A549 (cell line): ENCODE results near the gene ATAD3A. TPM values are rescaled to one million over a fixed set of nuclear protein-coding genes. Genes with fewer than 3 reads are reported as not detected.

Experiments
- ATAC-seq, 2 experiments: fragments of 200-7000 bp in 1 of 2; fragments of >200 bp in 1 of 2; cut with Nextera tagmentation in 1 of 2; cut with Tn5 transposase in 1 of 2; 3 replicates each; pipeline versions ENCODE4 v1.8.0 to v1.9.1; 2018 to 2020; ENCODE audit warnings: mild to moderate bottlenecking in 1 of 2, moderate library complexity in 1 of 2
- CTCF ChIA-PET: fragments of 300-600 bp; sonication (Branson Sonifier 250); formaldehyde crosslinking; extraction: SDS; loops from one replicate; lab custom pipeline; 2021; ENCODE audit warnings: antibody characterized with exemption, inconsistent platforms; lab: Yijun Ruan, JAX
- POLR2A ChIA-PET: fragments of 350-600 bp; formaldehyde crosslinking; extraction: SDS; loops from one replicate; lab custom pipeline; 2021; ENCODE audit warnings: antibody characterized with exemption, inconsistent platforms; lab: Yijun Ruan, JAX
- DNase-seq, 2 experiments: peaks; one replicate each; pipeline versions ENCODE4 v3.0.0 to v3.0.0-alpha.2; 2011 to 2016; ENCODE audit warnings: low read depth in 1 of 2, low spot score in 1 of 2
- FAIRE-seq: peaks from 2 replicates; lab custom pipeline; 2011; peaks lifted over from hg19 to GRCh38; lab: Jason Lieb, UNC
- H3K27ac ChIP-seq, 2 experiments: fragments of >200 bp; sonication (Bioruptor Twin); formaldehyde crosslinking; 3 replicates each; pipeline ENCODE4 v1.5.1; 2016 to 2017
- H3K4me1 ChIP-seq: fragments of >200 bp; sonication (Bioruptor Twin); formaldehyde crosslinking; 3 replicates; pipeline ENCODE4 v1.6.1; 2016
- H3K4me2 ChIP-seq: fragments of >200 bp; sonication (Bioruptor Twin); formaldehyde crosslinking; 3 replicates; pipeline ENCODE4 v1.6.1; 2016
- H3K4me3 ChIP-seq: fragments of >200 bp; sonication (Bioruptor Twin); formaldehyde crosslinking; 3 replicates; pipeline ENCODE4 v1.5.1; 2016
- H3K9me3 ChIP-seq: fragments of >200 bp; sonication (Bioruptor Twin); formaldehyde crosslinking; 3 replicates; pipeline ENCODE4 v1.6.1; 2016
- BHLHE40 ChIP-seq: IDR thresholded peaks from 2 replicates; pipeline ENCODE4 v1.6.1; 2012; ENCODE audit warnings: low read depth, low read length, inconsistent platforms
- CEBPB ChIP-seq, 2 experiments: fragments of >200 bp in 1 of 2; sonication (Bioruptor Twin) in 1 of 2; formaldehyde crosslinking in 1 of 2; IDR thresholded peaks; 2 replicates each; pipeline ENCODE4 v1.6.1; 2012 to 2016
- EHF ChIP-seq: fragments of 250-450 bp; sonication (Bioruptor Pico); IDR thresholded peaks from 2 replicates; pipeline ENCODE4 v1.5.0; 2020; ENCODE audit warnings: mild to moderate bottlenecking
- FOSB ChIP-seq: fragments of 250-450 bp; sonication (Bioruptor Pico); IDR thresholded peaks from 2 replicates; pipeline ENCODE4 v1.5.0; 2020; ENCODE audit warnings: mild to moderate bottlenecking, moderate library complexity
- HDAC2 ChIP-seq: fragments of 200-600 bp; sonication (generic); IDR thresholded peaks from 2 replicates; pipeline ENCODE4 v1.6.1; 2016
- HEYL ChIP-seq: fragments of 250-450 bp; sonication (Bioruptor Pico); IDR thresholded peaks from 2 replicates; pipeline ENCODE4 v1.8.0; 2021; ENCODE audit warnings: mild to moderate bottlenecking, moderate library complexity
- HOXB13 ChIP-seq: fragments of 250-450 bp; sonication (Bioruptor Pico); IDR thresholded peaks from 2 replicates; pipeline ENCODE4 v1.5.0; 2020; ENCODE audit warnings: low read depth, mild to moderate bottlenecking, moderate library complexity
- JUN ChIP-seq, 2 experiments: fragments of >200 bp; sonication (Bioruptor Twin); formaldehyde crosslinking; IDR thresholded peaks; 2 replicates in 1 of 2; 3 replicates in 1 of 2; pipeline ENCODE4 v1.6.1; 2016 to 2017
- JUNB ChIP-seq: fragments of >200 bp; sonication (Bioruptor Twin); formaldehyde crosslinking; IDR thresholded peaks from 2 replicates; pipeline ENCODE4 v1.6.1; 2016
- KDM1A ChIP-seq: fragments of 200-600 bp; sonication (generic); IDR thresholded peaks from 2 replicates; pipeline ENCODE4 v1.6.1; 2016; ENCODE audit warnings: low read depth, mild to moderate bottlenecking
- MAFK ChIP-seq: fragments of 450-650 bp; IDR thresholded peaks from 2 replicates; pipeline ENCODE4 v1.6.1; 2014; ENCODE audit not compliant: partially characterized antibody
- NFE2L2 ChIP-seq: fragments of 150-350 bp; conservative IDR thresholded peaks from 2 replicates; pipeline ENCODE4 v1.6.1; 2014; ENCODE audit warnings: low read length
- PHF8 ChIP-seq: fragments of 200-600 bp; sonication (generic); IDR thresholded peaks from 2 replicates; pipeline ENCODE4 v1.6.1; 2016; ENCODE audit warnings: low read depth, mild to moderate bottlenecking, antibody characterized with exemption, moderate library complexity, borderline replicate concordance
- POLR2A ChIP-seq: IDR thresholded peaks from 2 replicates; pipeline ENCODE4 v1.6.1; 2012; ENCODE audit warnings: mild to moderate bottlenecking, low read length
- RFX5 ChIP-seq: fragments of 450-650 bp; IDR thresholded peaks from 2 replicates; pipeline ENCODE4 v1.7.1; 2014; ENCODE audit warnings: antibody characterized with exemption, mild to moderate bottlenecking, moderate library complexity
- SREBF2 ChIP-seq: fragments of 450-650 bp; IDR thresholded peaks from 2 replicates; pipeline ENCODE4 v1.6.1; 2014; ENCODE audit warnings: mild to moderate bottlenecking, moderate library complexity
- ZFP36 ChIP-seq: fragments of 450-650 bp; IDR thresholded peaks from 2 replicates; pipeline ENCODE4 v1.6.1; 2014; ENCODE audit warnings: borderline replicate concordance; ENCODE audit not compliant: partially characterized antibody
- ZNF302 ChIP-seq: fragments of 250-450 bp; sonication (Bioruptor Pico); IDR thresholded peaks from 2 replicates; pipeline ENCODE4 v1.9.0; 2021; ENCODE audit warnings: inconsistent platforms, mild to moderate bottlenecking, moderate library complexity
- ZSCAN20 ChIP-seq: fragments of 250-450 bp; sonication (Bioruptor Pico); IDR thresholded peaks from 2 replicates; pipeline ENCODE4 v1.8.0; 2022; ENCODE audit warnings: mild to moderate bottlenecking, moderate library complexity
- WGBS: methylation state at CpG from one replicate; pipeline ENCODE4 v1.1.6; 2017; ENCODE audit errors: missing lambda C conversion rate; 5-methylcytosine and 5-hydroxymethylcytosine counted together
- polyA plus RNA-seq, 4 experiments: library from polyadenylated mRNA; depleted of rRNA in 3 of 4; stranded (reverse); fragments of >200 nt; fragmentation: RNase III in 1 of 4; extraction: RNeasy Plus Mini Kit Qiagen cat#74134 plus additional on column Dnase treatment in 1 of 4; gene quantifications; 2 replicates in 3 of 4; 3 replicates in 1 of 4; pipeline ENCODE4 v1.2.3, GENCODE V29; 2011 to 2017
- TF ChIP-seq, protein P1 (sequence below): fragments of 450-650 bp; IDR thresholded peaks from 2 replicates; pipeline ENCODE4 v1.6.1; 2014; ENCODE audit warnings: antibody characterized with exemption
- TF ChIP-seq, protein P2 (sequence below): fragments of >200 bp; sonication (Bioruptor Twin); formaldehyde crosslinking; IDR thresholded peaks from 2 replicates; pipeline ENCODE4 v1.6.1; 2016
- TF ChIP-seq, protein P3 (sequence below): fragments of 150-350 bp; IDR thresholded peaks from 2 replicates; pipeline ENCODE4 v1.6.1; 2014; ENCODE audit warnings: low read depth, mild to moderate bottlenecking, low read length
- TF ChIP-seq, protein P4 (sequence below): fragments of >200 bp; sonication (Bioruptor Twin); formaldehyde crosslinking; IDR thresholded peaks from 3 replicates; pipeline ENCODE4 v1.5.1; 2016

Gene ATAD3A
- polyA plus RNA-seq, 2 of the 4 experiments (the other 2 are of a cell fraction): 10.9 to 27.2 TPM

DNA sequence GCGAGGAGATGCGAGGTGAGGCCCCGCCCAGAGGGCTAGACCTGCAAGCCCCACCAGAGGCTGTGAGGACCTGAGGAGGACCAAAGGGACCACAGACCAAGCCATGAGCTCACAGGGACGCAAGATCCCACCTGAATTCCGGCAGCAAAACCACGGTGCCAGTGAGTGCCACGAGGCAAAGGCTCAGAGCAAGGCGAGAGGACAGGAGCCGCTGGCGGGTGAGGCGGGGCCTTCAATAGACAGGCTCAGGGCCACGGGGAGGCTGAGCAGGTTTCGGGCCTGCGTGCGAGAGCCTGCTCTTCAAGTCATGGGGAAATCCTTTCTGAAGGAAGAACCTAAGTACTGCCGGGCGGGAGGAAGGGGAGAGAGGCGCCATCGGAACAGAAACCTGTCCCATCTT lies 35.5 kb downstream of the ATAD3A start:
- CTCF ChIA-PET: interaction anchor here (1.0 kb wide), 2 partner anchors 11 to 12 kb away, joined by 3 read pairs; no protein-coding TSS in a partner anchor
- ATAC-seq: no peak

DNA sequence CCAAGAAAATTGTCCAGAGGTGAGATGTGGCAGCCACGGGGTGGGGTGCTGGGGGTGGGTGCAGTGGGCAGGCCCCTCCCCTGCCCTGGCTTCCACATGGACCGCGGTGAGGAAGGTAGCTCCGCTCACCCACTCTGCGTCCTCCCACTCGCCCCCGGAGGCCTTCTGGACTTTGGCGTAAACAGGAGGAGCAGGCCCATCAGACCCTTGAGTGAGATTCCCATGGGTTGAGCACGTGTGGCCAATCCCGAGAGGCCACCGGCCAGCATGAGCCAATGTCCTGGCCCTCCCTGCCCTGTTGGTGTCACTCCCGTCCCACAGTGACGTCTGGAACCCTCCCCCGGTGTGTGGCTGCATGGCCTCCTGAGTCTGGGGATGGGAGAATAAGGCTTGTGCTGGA lies 36.6 kb downstream of the ATAD3A start:
- ATAC-seq (no peak), DNase-seq (no peak), FAIRE-seq (no peak)
- H3K9me3 ChIP-seq: no peaks in the 10 kb centered on the region
- 94% methylated on average over 9 of the region's 14 CpGs for WGBS
- TF ChIP-seq RFX5 (no peak), CEBPB (IDR thresholded peaks at IDR 0.05) (no peak), BHLHE40 (no peak), ZNF302 (no peak), FOSB (CRISPR knock-in tag) (no peak), NFE2L2 (no peak), HOXB13 (CRISPR knock-in tag) (no peak), PHF8 (no peak), HDAC2 (no peak), JUNB (no peak), EHF (CRISPR knock-in tag) (no peak), ZFP36 (no peak), MAFK (no peak), ZSCAN20 (CRISPR knock-in tag) (no peak), KDM1A (no peak)
- TF ChIP-seq, protein P1, sequence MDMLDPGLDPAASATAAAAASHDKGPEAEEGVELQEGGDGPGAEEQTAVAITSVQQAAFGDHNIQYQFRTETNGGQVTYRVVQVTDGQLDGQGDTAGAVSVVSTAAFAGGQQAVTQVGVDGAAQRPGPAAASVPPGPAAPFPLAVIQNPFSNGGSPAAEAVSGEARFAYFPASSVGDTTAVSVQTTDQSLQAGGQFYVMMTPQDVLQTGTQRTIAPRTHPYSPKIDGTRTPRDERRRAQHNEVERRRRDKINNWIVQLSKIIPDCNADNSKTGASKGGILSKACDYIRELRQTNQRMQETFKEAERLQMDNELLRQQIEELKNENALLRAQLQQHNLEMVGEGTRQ: no peak
- TF ChIP-seq, protein P2, sequence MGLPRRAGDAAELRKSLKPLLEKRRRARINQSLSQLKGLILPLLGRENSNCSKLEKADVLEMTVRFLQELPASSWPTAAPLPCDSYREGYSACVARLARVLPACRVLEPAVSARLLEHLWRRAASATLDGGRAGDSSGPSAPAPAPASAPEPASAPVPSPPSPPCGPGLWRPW: no peak
- H3K4me1 ChIP-seq: no peaks in the 10 kb centered on the region
- H3K27ac ChIP-seq: no peak overlapping the region
- CTCF ChIA-PET: no interaction called here
- no peak overlapping the region for H3K4me2 ChIP-seq
- no peak overlapping the region for H3K4me3 ChIP-seq
- POLR2A ChIA-PET: interaction anchor here (0.7 kb wide), 1 partner anchor 25 kb away, joined by 5 read pairs; no protein-coding TSS in a partner anchor

More for the DNA sequence above, 35.5 kb downstream of the ATAD3A start:
- Histone ChIP-seq H3K4me3 (no peak overlapping the region), H3K4me2 (no peak overlapping the region), H3K27ac (no peak overlapping the region), H3K4me1 (no peaks in the 10 kb centered on the region), H3K9me3 (no peaks in the 10 kb centered on the region)
- 95% methylated on average over 18 of the region's 19 CpGs for WGBS
- DNase-seq (no peak), FAIRE-seq (no peak)
- POLR2A ChIA-PET: no interaction called here
- TF ChIP-seq POLR2A (no peak), KDM1A (no peak), SREBF2 (no peak), HDAC2 (no peak), HEYL (no peak), RFX5 (no peak)
- TF ChIP-seq, protein P3, sequence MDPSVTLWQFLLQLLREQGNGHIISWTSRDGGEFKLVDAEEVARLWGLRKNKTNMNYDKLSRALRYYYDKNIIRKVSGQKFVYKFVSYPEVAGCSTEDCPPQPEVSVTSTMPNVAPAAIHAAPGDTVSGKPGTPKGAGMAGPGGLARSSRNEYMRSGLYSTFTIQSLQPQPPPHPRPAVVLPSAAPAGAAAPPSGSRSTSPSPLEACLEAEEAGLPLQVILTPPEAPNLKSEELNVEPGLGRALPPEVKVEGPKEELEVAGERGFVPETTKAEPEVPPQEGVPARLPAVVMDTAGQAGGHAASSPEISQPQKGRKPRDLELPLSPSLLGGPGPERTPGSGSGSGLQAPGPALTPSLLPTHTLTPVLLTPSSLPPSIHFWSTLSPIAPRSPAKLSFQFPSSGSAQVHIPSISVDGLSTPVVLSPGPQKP: no peak

DNA sequence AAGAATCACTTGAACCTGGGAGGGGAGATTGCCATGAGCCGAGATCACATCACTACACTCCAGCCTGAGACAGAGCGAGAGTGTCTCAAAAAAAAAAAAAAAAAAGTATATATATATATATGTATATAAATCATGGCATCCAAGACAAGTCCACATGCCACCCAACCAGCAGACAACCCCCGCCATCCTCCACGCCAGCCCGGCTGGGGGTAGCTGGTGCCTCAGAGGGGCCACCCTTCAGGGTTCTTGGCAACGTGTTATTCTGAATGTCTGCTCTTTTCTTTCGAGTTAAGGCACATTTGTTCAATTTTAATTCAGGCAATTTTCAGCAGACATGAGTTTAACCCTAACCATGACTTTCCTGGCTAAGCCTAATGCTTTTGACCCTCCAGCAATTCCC lies 38.1 kb downstream of the ATAD3A start:
- no peak overlapping the region for H3K4me3 ChIP-seq
- CTCF ChIA-PET: no interaction called here
- no peak overlapping the region for H3K27ac ChIP-seq
- WGBS: 91% methylated on average over 7 of the region's 7 CpGs
- no peak for FAIRE-seq
- TF ChIP-seq HOXB13 (CRISPR knock-in tag) (no peak), JUN (IDR thresholded peaks at IDR 0.05) (no peak)
- TF ChIP-seq, protein P4, sequence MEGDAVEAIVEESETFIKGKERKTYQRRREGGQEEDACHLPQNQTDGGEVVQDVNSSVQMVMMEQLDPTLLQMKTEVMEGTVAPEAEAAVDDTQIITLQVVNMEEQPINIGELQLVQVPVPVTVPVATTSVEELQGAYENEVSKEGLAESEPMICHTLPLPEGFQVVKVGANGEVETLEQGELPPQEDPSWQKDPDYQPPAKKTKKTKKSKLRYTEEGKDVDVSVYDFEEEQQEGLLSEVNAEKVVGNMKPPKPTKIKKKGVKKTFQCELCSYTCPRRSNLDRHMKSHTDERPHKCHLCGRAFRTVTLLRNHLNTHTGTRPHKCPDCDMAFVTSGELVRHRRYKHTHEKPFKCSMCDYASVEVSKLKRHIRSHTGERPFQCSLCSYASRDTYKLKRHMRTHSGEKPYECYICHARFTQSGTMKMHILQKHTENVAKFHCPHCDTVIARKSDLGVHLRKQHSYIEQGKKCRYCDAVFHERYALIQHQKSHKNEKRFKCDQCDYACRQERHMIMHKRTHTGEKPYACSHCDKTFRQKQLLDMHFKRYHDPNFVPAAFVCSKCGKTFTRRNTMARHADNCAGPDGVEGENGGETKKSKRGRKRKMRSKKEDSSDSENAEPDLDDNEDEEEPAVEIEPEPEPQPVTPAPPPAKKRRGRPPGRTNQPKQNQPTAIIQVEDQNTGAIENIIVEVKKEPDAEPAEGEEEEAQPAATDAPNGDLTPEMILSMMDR: no peak
- POLR2A ChIA-PET: no interaction called here
- H3K9me3 ChIP-seq: no peaks in the 10 kb centered on the region
- H3K4me2 ChIP-seq: no peak overlapping the region
- ATAC-seq: no peak
- peaks cover 5% of the 10 kb centered on the region for H3K4me1 ChIP-seq
- no peak for DNase-seq
